SKM-1 treated with dmso at 0.1 percent for 144 hours (cell line): Measurements from ENCODE around the gene RGS7.
"Not testable (repeated sequence)": the region's sequence is repeated elsewhere in the genome, so short reads cannot be mapped to it uniquely, and the experiment has no call there.

Source experiments
- DNase-seq: peaks from one replicate; lab custom pipeline; 2025; ENCODE audit not compliant: unreplicated experiment; lab: John Stamatoyannopoulos, UW

Gene RGS7

GRCh38 chr1:240739139-240739538, 617.9 kb downstream of the RGS7 start:
- DNase-seq = no peak

GRCh38 chr1:240737766-240738265, 619.2 kb downstream of the RGS7 start:
- no peak for DNase-seq

- no peak for DNase-seq
Observed at GRCh38 chr1:240737298-240737697, 619.7 kb downstream of the RGS7 start.

- not testable (repeated sequence) for DNase-seq
Observed at GRCh38 chr1:240734705-240735104, 622.3 kb downstream of the RGS7 start.

GRCh38 chr1:240734001-240734400, 623.0 kb downstream of the RGS7 start:
- DNase-seq = no peak

GRCh38 chr1:240732390-240732789, 624.6 kb downstream of the RGS7 start:
- DNase-seq = peak; percentile 56
